ENCODE data around the gene ANKRD35.
"Not testable (repeated sequence)": the region's sequence is repeated elsewhere in the genome, so short reads cannot be mapped to it uniquely, and the experiment has no call there.

The ANKRD35 gene

GRCh38 chr1:145858901-145859490 is 26.7 kb downstream of the ANKRD35 start, which contains the start of gene PIAS3:
TSS of gene PIAS3 (minus strand) at chr1:145859081. CDS start at chr1:145858990, 91 bp downstream.
- peak; percentile 62 to 77 for DNase-seq (ENCODE audit: low read depth in 1 of 2, low spot score in 1 of 2)

- peak in 1 of 2 donors; percentile 56 for DNase-seq (ENCODE audit: low read depth in 1 of 2, low spot score in 1 of 2)
Observed at GRCh38 chr1:145858238-145858900, 27.3 kb downstream of the ANKRD35 start.

- no peak for DNase-seq (ENCODE audit: low read depth in 1 of 2, low spot score in 1 of 2)
Observed at GRCh38 chr1:145857170-145857569, 28.5 kb downstream of the ANKRD35 start.

GRCh38 chr1:145855426-145855948 is 30.2 kb downstream of the ANKRD35 start:
- no peak for DNase-seq (ENCODE audit: low read depth in 1 of 2, low spot score in 1 of 2)

- DNase-seq (ENCODE audit: low read depth in 1 of 2, low spot score in 1 of 2), result no peak
Observed at GRCh38 chr1:145849356-145850160, 36.1 kb downstream of the ANKRD35 start.

- no peak for DNase-seq (ENCODE audit: low read depth in 1 of 2, low spot score in 1 of 2)
Observed at GRCh38 chr1:145847827-145848226, 37.8 kb downstream of the ANKRD35 start.

GRCh38 chr1:145846201-145846612 is 39.5 kb downstream of the ANKRD35 start:
- no peak for DNase-seq (ENCODE audit: low read depth in 1 of 2, low spot score in 1 of 2)

- DNase-seq (ENCODE audit: low read depth in 1 of 2, low spot score in 1 of 2), result peak; percentile 63 to 64
Observed at GRCh38 chr1:145845514-145846161, 40.0 kb downstream of the ANKRD35 start, which contains the start of gene NUDT17. TSS of gene NUDT17 (plus strand) at chr1:145845630. CDS start at chr1:145845641, 11 bp downstream.

GRCh38 chr1:145845144-145845513 is 40.5 kb downstream of the ANKRD35 start:
- no peak for DNase-seq (ENCODE audit: low read depth in 1 of 2, low spot score in 1 of 2)

GRCh38 chr1:145843031-145843430 is 42.6 kb downstream of the ANKRD35 start:
- DNase-seq (ENCODE audit: low read depth in 1 of 2, low spot score in 1 of 2), result no peak

GRCh38 chr1:145837656-145838055 is 48.0 kb downstream of the ANKRD35 start:
- DNase-seq (ENCODE audit: low read depth in 1 of 2, low spot score in 1 of 2), result no peak

- DNase-seq (ENCODE audit: low read depth in 1 of 2, low spot score in 1 of 2), result not testable (repeated sequence)
Observed at GRCh38 chr1:145830810-145831209, 54.9 kb downstream of the ANKRD35 start.

- DNase-seq (ENCODE audit: low read depth in 1 of 2, low spot score in 1 of 2), result no peak
Observed at GRCh38 chr1:145828367-145829026, 57.2 kb downstream of the ANKRD35 start.

- DNase-seq (ENCODE audit: low read depth in 1 of 2, low spot score in 1 of 2), result no peak
Observed at GRCh38 chr1:145827966-145828365, 57.7 kb downstream of the ANKRD35 start.

GRCh38 chr1:145826030-145826429 is 59.6 kb downstream of the ANKRD35 start:
- DNase-seq (ENCODE audit: low read depth in 1 of 2, low spot score in 1 of 2), result no peak

GRCh38 chr1:145824499-145824842 is 61.2 kb downstream of the ANKRD35 start:
- DNase-seq (ENCODE audit: low read depth in 1 of 2, low spot score in 1 of 2), result no peak

GRCh38 chr1:145823565-145824498 is 61.8 kb downstream of the ANKRD35 start, which contains the start of the genes POLR3C and RNF115:
TSS of gene POLR3C (plus strand) at chr1:145824200. CDS start at chr1:145825777, 1,577 bp downstream.
TSS of gene RNF115 (minus strand) at chr1:145824095. CDS start at chr1:145823873, 222 bp downstream.
- peak; percentile 73 to 74 for DNase-seq (ENCODE audit: low read depth in 1 of 2, low spot score in 1 of 2)

GRCh38 chr1:145822779-145823331 is 62.8 kb downstream of the ANKRD35 start:
- not testable (repeated sequence) for DNase-seq (ENCODE audit: low read depth in 1 of 2, low spot score in 1 of 2)

GRCh38 chr1:145818095-145818494 is 67.6 kb downstream of the ANKRD35 start:
- DNase-seq (ENCODE audit: low read depth in 1 of 2, low spot score in 1 of 2), result not testable (repeated sequence)

Measured in stimulated activated CD4-positive, alpha-beta T cell treated with anti-CD3 and anti-CD28 coated beads, Interleukin-15, amount 100 ng/mL, for 1 hour (primary cell).